ENCODE data around the gene PTPN5.
"Not testable (repeated sequence)": the region's sequence is repeated elsewhere in the genome, so short reads cannot be mapped to it uniquely, and the experiment has no call there.

Gene PTPN5

DNA sequence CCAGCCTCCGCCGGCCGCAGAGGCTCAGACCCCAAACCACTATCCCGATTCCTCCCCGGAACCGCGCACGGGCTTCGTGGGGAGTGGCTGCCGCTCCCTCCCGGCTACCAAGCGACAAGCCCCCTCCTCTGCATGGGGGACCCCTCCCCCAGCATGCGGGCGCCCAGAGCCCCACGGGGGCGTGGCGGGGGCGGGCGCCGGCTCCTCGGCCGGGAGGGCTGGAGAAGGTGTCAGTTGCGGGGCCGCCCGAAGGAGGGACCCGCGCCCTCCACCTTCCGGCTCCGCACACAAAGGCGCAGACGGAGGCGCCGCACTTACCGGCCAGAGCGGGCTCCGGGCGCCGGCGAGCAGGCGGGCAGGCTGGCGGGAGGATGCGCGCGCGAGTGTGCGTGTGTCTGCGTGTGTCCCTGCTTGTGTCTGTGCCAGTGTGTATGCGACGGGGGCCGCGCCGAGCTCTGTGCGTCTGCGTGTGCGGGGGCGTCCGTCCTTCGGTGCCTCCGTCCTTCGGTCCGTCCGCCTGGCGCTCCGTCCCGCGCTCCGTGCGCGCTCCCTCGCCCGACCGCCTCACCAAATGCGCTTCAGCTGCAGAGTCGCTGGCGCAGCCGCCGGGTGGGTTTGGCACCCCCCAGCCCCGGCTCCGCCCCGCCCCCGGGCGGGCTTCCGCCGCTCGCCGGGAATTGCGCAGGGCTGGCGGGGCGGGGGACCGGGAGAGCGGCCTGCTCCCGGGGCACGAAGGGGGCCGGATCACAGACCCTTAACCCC lies at the start of gene PTPN5:
Gene PTPN5, minus strand, starts transcription at position 592 of the 762 bp plus-strand sequence. CDS start 19,840 bp downstream, outside the sequence.
- TF ChIP-seq BACH2 (CRISPR knock-in tag; IDR thresholded peaks at IDR 0.05; ENCODE audit: borderline replicate concordance) (no peak), ZNF8 (CRISPR knock-in tag; IDR thresholded peaks at IDR 0.05) (no peak), ZFP3 (CRISPR knock-in tag; IDR thresholded peaks at IDR 0.05) (no peak), ZC3H10 (CRISPR knock-in tag; IDR thresholded peaks at IDR 0.05) (no peak), TOX (CRISPR knock-in tag; IDR thresholded peaks at IDR 0.05; ENCODE audit: borderline replicate concordance) (no peak), TCF4 (CRISPR knock-in tag; IDR thresholded peaks at IDR 0.05; ENCODE audit: borderline replicate concordance) (no peak)
- TF ChIP-seq, protein P1, sequence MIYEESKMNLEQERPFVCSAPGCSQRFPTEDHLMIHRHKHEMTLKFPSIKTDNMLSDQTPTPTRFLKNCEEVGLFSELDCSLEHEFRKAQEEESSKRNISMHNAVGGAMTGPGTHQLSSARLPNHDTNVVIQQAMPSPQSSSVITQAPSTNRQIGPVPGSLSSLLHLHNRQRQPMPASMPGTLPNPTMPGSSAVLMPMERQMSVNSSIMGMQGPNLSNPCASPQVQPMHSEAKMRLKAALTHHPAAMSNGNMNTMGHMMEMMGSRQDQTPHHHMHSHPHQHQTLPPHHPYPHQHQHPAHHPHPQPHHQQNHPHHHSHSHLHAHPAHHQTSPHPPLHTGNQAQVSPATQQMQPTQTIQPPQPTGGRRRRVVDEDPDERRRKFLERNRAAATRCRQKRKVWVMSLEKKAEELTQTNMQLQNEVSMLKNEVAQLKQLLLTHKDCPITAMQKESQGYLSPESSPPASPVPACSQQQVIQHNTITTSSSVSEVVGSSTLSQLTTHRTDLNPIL (CRISPR knock-in tag; IDR thresholded peaks at IDR 0.05; ENCODE audit: low read depth): no peak
- TF ChIP-seq, protein P2, sequence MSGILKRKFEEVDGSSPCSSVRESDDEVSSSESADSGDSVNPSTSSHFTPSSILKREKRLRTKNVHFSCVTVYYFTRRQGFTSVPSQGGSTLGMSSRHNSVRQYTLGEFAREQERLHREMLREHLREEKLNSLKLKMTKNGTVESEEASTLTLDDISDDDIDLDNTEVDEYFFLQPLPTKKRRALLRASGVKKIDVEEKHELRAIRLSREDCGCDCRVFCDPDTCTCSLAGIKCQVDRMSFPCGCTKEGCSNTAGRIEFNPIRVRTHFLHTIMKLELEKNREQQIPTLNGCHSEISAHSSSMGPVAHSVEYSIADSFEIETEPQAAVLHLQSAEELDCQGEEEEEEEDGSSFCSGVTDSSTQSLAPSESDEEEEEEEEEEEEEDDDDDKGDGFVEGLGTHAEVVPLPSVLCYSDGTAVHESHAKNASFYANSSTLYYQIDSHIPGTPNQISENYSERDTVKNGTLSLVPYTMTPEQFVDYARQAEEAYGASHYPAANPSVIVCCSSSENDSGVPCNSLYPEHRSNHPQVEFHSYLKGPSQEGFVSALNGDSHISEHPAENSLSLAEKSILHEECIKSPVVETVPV (CRISPR knock-in tag; IDR thresholded peaks at IDR 0.05): no peak
- ATAC-seq: peak; percentile 51; the same call in 2 of the 3 replicates

DNA sequence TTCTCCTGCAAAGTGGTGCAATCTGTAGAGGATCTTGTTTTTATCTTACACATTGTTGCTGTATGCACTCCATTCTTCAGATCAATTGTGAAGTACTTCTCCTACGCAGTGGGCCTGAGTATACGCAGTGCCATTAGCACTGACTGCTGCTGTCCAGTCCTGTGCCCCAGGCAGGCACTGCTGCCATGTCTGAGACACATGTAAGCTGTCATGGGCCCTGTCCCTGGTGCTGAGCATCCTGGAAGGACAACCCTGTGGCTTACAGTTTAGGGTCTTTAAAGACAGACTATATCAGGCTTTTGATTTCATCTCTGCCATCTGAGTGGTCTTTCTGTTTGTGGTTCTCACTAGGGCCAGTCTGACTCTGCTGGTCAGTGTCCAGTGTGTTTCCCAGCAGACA lies 44.8 kb upstream of the PTPN5 start:
- TF ChIP-seq, protein P3, sequence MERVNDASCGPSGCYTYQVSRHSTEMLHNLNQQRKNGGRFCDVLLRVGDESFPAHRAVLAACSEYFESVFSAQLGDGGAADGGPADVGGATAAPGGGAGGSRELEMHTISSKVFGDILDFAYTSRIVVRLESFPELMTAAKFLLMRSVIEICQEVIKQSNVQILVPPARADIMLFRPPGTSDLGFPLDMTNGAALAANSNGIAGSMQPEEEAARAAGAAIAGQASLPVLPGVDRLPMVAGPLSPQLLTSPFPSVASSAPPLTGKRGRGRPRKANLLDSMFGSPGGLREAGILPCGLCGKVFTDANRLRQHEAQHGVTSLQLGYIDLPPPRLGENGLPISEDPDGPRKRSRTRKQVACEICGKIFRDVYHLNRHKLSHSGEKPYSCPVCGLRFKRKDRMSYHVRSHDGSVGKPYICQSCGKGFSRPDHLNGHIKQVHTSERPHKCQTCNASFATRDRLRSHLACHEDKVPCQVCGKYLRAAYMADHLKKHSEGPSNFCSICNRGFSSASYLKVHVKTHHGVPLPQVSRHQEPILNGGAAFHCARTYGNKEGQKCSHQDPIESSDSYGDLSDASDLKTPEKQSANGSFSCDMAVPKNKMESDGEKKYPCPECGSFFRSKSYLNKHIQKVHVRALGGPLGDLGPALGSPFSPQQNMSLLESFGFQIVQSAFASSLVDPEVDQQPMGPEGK (CRISPR knock-in tag; IDR thresholded peaks at IDR 0.05; ENCODE audit: borderline replicate concordance): no peak
- TF ChIP-seq ARNTL (CRISPR knock-in tag; IDR thresholded peaks at IDR 0.05; ENCODE audit: borderline replicate concordance, low read depth) (no peak), TCF4 (CRISPR knock-in tag; IDR thresholded peaks at IDR 0.05; ENCODE audit: borderline replicate concordance) (no peak), BACH2 (CRISPR knock-in tag; IDR thresholded peaks at IDR 0.05; ENCODE audit: borderline replicate concordance) (no peak), RARB (CRISPR knock-in tag; IDR thresholded peaks at IDR 0.05) (no peak), TOX (CRISPR knock-in tag; IDR thresholded peaks at IDR 0.05; ENCODE audit: borderline replicate concordance) (no peak), CSDC2 (CRISPR knock-in tag; IDR thresholded peaks at IDR 0.05) (no peak), ZC3H10 (CRISPR knock-in tag; IDR thresholded peaks at IDR 0.05) (no peak), PPARA (CRISPR knock-in tag; IDR thresholded peaks at IDR 0.05; ENCODE audit: borderline replicate concordance) (no peak), ZFP30 (CRISPR knock-in tag; IDR thresholded peaks at IDR 0.05) (no peak), ZNF565 (CRISPR knock-in tag; conservative IDR thresholded peaks at IDR 0.05; ENCODE audit: low read depth) (no peak), ZNF70 (CRISPR knock-in tag; IDR thresholded peaks at IDR 0.05) (no peak), OSR1 (CRISPR knock-in tag; IDR thresholded peaks at IDR 0.05) (no peak), ZNF8 (CRISPR knock-in tag; IDR thresholded peaks at IDR 0.05) (no peak), ZFP3 (CRISPR knock-in tag; IDR thresholded peaks at IDR 0.05) (no peak), ISL1 (CRISPR knock-in tag; IDR thresholded peaks at IDR 0.05) (no peak)
- TF ChIP-seq, protein P2 (CRISPR knock-in tag; IDR thresholded peaks at IDR 0.05): no peak
- TF ChIP-seq, protein P1 (CRISPR knock-in tag; IDR thresholded peaks at IDR 0.05; ENCODE audit: low read depth): no peak
- ATAC-seq: peak; percentile 26; the same call in 2 of the 3 replicates

DNA sequence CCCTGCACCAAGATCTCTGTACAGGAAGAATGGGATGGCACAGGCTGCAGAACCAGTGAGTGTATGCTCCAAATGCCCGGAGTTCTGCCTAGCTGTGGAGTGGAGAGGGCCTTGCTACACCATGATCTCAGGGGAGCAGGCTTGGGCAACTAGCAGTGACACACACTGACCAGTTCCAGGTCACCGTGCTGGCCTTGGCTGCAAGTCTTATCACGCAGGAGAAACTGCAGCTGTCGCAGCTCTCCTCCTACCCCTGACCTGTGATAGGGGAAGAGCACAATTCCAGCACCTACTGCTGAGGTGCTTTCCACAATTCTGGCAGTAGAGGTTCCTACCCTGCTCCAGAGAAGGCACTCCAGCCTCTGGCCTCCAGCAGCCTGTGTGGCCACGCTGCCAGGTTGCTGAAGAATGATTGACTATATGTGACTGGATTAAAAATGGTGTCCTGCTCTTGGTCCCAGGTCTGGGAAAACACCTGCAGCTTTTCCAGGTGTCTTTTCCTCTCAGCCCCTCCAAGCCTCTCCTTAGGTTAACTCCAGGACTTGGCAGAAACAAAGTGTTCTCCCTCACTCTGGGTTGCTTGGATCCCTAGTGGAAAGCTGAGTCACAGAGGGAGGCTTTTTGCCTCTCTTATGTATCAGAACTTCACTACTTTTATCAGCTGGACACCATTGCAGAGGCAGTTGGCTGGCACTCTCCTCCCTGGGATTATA lies 43.3 kb upstream of the PTPN5 start:
- no peak for ATAC-seq
- TF ChIP-seq ARNTL (CRISPR knock-in tag; IDR thresholded peaks at IDR 0.05; ENCODE audit: borderline replicate concordance, low read depth): no peak
- TF ChIP-seq, protein P3 (CRISPR knock-in tag; IDR thresholded peaks at IDR 0.05; ENCODE audit: borderline replicate concordance): no peak
- no peak for TF ChIP-seq ZNF565 (CRISPR knock-in tag; conservative IDR thresholded peaks at IDR 0.05; ENCODE audit: low read depth)
- no peak for TF ChIP-seq SNAI2 (CRISPR knock-in tag; IDR thresholded peaks at IDR 0.05)
- no peak for TF ChIP-seq CSDC2 (CRISPR knock-in tag; IDR thresholded peaks at IDR 0.05)
- no peak for TF ChIP-seq ESRRG (CRISPR knock-in tag; IDR thresholded peaks at IDR 0.05)
- no peak for TF ChIP-seq ISL1 (CRISPR knock-in tag; IDR thresholded peaks at IDR 0.05)
- TF ChIP-seq TCF4 (CRISPR knock-in tag; IDR thresholded peaks at IDR 0.05; ENCODE audit: borderline replicate concordance): no peak
- TF ChIP-seq ZNF70 (CRISPR knock-in tag; IDR thresholded peaks at IDR 0.05): no peak
- no peak for TF ChIP-seq RARB (CRISPR knock-in tag; IDR thresholded peaks at IDR 0.05)

DNA sequence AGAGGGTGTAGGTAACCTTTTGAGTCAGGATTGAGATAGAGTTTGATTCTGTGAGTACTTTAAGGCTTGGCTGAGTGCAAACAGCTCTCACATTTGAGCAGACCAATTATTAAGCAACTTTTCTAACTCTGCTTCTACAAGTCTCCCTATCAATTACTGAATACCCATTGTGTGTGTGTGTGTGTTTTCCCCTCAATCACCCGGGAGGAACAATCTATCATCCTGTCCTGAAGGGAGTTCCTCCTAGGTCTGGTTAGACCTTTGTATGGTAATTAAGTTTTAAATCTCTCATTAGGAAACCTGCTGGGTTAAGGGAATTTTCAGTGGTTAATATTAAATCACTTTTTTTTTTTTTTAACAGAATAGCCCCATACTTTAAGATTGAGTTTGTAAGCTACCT lies 28.6 kb upstream of the PTPN5 start:
- not testable (repeated sequence) for ATAC-seq

All from SK-N-SH treated with all-trans-retinoic acid at 6 μM for 48 hours (cell line).